H1 (cell line): ENCODE results near the gene ACAD10. TPM values are rescaled to one million over a fixed set of nuclear protein-coding genes. Genes with fewer than 3 reads are reported as not detected.

Source experiments
- EGR1 ChIP-seq: IDR thresholded peaks from 2 replicates; pipeline ENCODE4 v1.6.1; 2011; ENCODE audit warnings: low read depth, low read length, borderline replicate concordance
- TBP ChIP-seq: IDR thresholded peaks from 2 replicates; pipeline ENCODE4 v1.6.1; 2011; ENCODE audit warnings: low read depth, low read length, improper control_type of control experiment
- polyA plus RNA-seq, 7 experiments: library from polyadenylated mRNA; depleted of rRNA in 3 of 7; stranded (reverse) in 5 of 7; unstranded in 2 of 7; fragments of >200 nt in 5 of 7; fragments of 200-250 nt in 2 of 7; gene quantifications; 1 replicate in 5 of 7; 2 replicates in 1 of 7; 4 replicates in 1 of 7; pipeline versions ENCODE4 v1.2.1 to v1.2.3, GENCODE V29; 2011 to 2013; ENCODE audit warnings: missing spikeins in 2 of 7, mixed read lengths in 2 of 7
- total RNA-seq: library from RNA; stranded (reverse); fragmentation: NEBNext Ultra II Directional; extraction: Animal tissue kit (Norgen Biotek cat#: 25700); gene quantifications from 2 replicates; pipeline ENCODE4 v1.2.1, GENCODE V29; 2021

The ACAD10 gene
- total and polyA plus RNA-seq, 2 of the 8 experiments (the other 6 are each of a cell fraction or from before 2014, with no cell fraction given): 17.3 to 23.3 TPM

DNA sequence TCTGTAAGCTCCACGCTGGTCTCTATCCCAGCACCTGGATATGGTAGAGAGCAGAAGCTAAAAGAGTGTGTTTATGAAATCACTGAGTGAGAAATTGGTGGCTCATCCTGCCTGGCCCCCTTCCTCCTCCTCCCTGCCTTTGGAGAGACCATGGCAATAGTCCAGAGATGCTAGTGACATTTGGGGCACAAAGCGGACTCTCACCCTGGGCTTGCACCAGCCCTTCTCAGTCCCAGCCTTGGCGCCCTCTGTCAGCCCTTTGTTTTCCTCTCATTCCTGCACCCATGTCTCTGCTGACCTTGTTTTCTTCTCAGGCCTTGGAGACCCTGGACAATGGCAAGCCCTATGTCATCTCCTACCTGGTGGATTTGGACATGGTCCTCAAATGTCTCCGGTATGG lies 99.1 kb downstream of the ACAD10 start (continued):
- TF ChIP-seq EGR1 (no peak), TBP (no peak)
